GM18526 (cell line): Measurements from ENCODE around the gene MYBPC3.

ENCODE experiments used
- POLR2A ChIP-seq: IDR thresholded peaks from 3 replicates; pipeline ENCODE4 v1.6.1; 2011; ENCODE audit not compliant: insufficient read length; ENCODE audit errors: extremely low read depth

Gene MYBPC3

GRCh38 chr11:47329431-47329986, 23.0 kb downstream of the MYBPC3 start:
- no peak for TF ChIP-seq POLR2A

- TF ChIP-seq POLR2A: no peak
Measured at GRCh38 chr11:47328449-47329390, 23.8 kb downstream of the MYBPC3 start.

GRCh38 chr11:47327949-47328348, 24.6 kb downstream of the MYBPC3 start:
- TF ChIP-seq POLR2A: no peak

- TF ChIP-seq POLR2A: no peak
Measured at GRCh38 chr11:47327025-47327424, 25.5 kb downstream of the MYBPC3 start.

GRCh38 chr11:47326198-47326597, 26.3 kb downstream of the MYBPC3 start:
- TF ChIP-seq POLR2A: no peak

GRCh38 chr11:47325271-47326041, 27.0 kb downstream of the MYBPC3 start:
- no peak for TF ChIP-seq POLR2A

- TF ChIP-seq POLR2A: no peak
Measured at GRCh38 chr11:47324520-47324919, 28.0 kb downstream of the MYBPC3 start.

- TF ChIP-seq POLR2A: no peak
Measured at GRCh38 chr11:47318166-47318565, 34.3 kb downstream of the MYBPC3 start.

- no peak for TF ChIP-seq POLR2A
Measured at GRCh38 chr11:47317064-47317828, 35.3 kb downstream of the MYBPC3 start.

- no peak for TF ChIP-seq POLR2A
Measured at GRCh38 chr11:47314992-47315391, 37.5 kb downstream of the MYBPC3 start.

GRCh38 chr11:47308050-47308823, 44.3 kb downstream of the MYBPC3 start:
- no peak for TF ChIP-seq POLR2A

- no peak for TF ChIP-seq POLR2A
Measured at GRCh38 chr11:47306484-47306844, 46.0 kb downstream of the MYBPC3 start.

GRCh38 chr11:47305734-47306483, 46.6 kb downstream of the MYBPC3 start:
- no peak for TF ChIP-seq POLR2A

GRCh38 chr11:47302853-47303252, 49.6 kb downstream of the MYBPC3 start:
- no peak for TF ChIP-seq POLR2A

GRCh38 chr11:47299078-47299477, 53.4 kb downstream of the MYBPC3 start:
- TF ChIP-seq POLR2A: no peak
